ENCODE measurements around the gene ABO.
"Not testable (repeated sequence)": the region's sequence is repeated elsewhere in the genome, so short reads cannot be mapped to it uniquely, and the experiment has no call there.

DNA sequence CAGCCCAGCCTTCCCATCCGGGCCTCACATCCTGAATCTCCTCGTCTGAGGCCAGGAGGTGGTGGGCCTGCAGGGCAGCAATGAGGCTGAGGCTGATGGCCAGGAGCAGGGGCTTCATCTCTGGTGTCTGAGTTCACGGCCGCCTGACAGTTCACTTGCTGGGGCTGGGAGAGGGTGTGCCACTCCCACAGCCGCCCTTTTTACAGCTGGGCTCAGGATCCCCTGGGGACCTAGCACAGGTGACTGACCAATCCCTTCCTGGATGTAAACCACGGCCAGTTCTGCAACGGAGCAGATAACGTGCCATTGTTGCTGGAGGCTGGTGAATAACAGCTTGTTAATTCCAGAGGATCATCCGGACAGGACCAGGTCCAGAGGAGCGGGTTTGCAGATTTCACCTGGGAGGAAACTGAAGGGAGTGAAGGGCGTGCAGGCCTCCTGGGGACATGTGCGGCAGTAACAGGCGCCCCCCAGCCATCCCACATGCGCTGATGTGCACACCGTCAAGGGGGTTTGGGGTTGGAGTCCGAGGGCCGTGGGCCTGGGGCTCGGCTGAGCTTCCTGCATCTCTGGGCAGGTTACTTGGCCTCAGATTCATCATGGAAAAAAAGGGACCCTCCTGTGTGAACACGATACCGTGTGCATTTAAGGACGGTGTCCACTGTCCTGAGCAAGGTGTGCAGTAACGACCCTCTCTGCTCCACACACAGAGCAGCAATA lies 46.4 kb downstream of the ABO start:
- TF ChIP-seq, protein P1, sequence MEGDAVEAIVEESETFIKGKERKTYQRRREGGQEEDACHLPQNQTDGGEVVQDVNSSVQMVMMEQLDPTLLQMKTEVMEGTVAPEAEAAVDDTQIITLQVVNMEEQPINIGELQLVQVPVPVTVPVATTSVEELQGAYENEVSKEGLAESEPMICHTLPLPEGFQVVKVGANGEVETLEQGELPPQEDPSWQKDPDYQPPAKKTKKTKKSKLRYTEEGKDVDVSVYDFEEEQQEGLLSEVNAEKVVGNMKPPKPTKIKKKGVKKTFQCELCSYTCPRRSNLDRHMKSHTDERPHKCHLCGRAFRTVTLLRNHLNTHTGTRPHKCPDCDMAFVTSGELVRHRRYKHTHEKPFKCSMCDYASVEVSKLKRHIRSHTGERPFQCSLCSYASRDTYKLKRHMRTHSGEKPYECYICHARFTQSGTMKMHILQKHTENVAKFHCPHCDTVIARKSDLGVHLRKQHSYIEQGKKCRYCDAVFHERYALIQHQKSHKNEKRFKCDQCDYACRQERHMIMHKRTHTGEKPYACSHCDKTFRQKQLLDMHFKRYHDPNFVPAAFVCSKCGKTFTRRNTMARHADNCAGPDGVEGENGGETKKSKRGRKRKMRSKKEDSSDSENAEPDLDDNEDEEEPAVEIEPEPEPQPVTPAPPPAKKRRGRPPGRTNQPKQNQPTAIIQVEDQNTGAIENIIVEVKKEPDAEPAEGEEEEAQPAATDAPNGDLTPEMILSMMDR (IDR thresholded peaks at IDR 0.05; ENCODE audit: insufficient read depth, low read length, poor library complexity, severe bottlenecking): not testable (repeated sequence)
- not testable (repeated sequence) for TF ChIP-seq EZH2phosphoT487 (conservative IDR thresholded peaks at IDR 0.05; ENCODE audit: low read length)
